ENCODE results near the gene THSD4. TPM values are rescaled to one million over a fixed set of nuclear protein-coding genes. Genes with fewer than 3 reads are reported as not detected.

The THSD4 gene
- total RNA-seq, 1 experiment from 2014 or later = 29.0 TPM

DNA sequence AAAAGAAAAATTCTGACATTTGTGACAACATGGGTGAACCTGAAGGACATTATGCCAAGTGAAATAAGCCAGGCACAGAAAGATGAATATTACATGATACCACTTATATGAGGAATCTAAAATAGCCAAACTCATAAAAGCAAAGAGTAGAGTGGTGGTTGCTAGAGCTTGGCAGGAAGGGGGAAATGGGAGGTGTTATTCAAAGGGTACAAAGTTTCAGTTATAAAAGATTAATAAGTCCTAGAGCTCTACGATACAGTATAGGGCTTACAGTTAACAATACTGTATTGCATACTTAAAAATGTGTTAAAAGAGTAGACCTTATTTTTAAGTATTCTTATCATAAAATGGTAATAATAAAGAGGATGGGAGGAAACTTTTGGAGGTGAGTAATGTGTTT is 583.5 kb downstream of the THSD4 start:
- ChIA-PET CTCF (no interaction called here), POLR2A (ENCODE audit: unreplicated experiment) (no interaction called here)
- Histone ChIP-seq H4K20me1 (ENCODE audit: low read length) (no peaks in the 10 kb centered on the region), H3K27me3 (ENCODE audit: low read length) (no peaks in the 10 kb centered on the region), H3K27ac (ENCODE audit: low read length) (no peak overlapping the region), H2AFZ (ENCODE audit: low read length) (no peak overlapping the region), H3K4me1 (ENCODE audit: insufficient read depth, low read length) (no peaks in the 10 kb centered on the region), H3K4me3 (ENCODE audit: low read length) (no peak overlapping the region), H3K9ac (ENCODE audit: low read length) (no peak overlapping the region), H3K9me2 (replicated peaks; ENCODE audit: low read length) (no peaks in the 10 kb centered on the region), H3K4me2 (ENCODE audit: low read length) (no peak overlapping the region), H3K79me2 (ENCODE audit: low read length) (no peaks in the 10 kb centered on the region), H3K9me3 (ENCODE audit: low read length) (no peaks in the 10 kb centered on the region), H3F3A (ENCODE audit: low read length, unreplicated experiment) (no peaks in the 10 kb centered on the region), H3K36me3 (ENCODE audit: low read depth, low read length) (no peaks in the 10 kb centered on the region)
- DNase-seq (no peak), ATAC-seq (no peak)
- no TSS peak for BruUV-seq (replicated peaks)
- TF ChIP-seq EZH2 (IDR thresholded peaks at IDR 0.05; ENCODE audit: low read length, unreplicated experiment) = no peak
- TF ChIP-seq CTCF (conservative IDR thresholded peaks at IDR 0.05; ENCODE audit: low read depth, low read length) = no peak
- no peak for TF ChIP-seq EZH2phosphoT487 (IDR thresholded peaks at IDR 0.05; ENCODE audit: borderline replicate concordance, low read length)
- intact Hi-C loops (cut with micrococcal nuclease) = no loop called here

DNA sequence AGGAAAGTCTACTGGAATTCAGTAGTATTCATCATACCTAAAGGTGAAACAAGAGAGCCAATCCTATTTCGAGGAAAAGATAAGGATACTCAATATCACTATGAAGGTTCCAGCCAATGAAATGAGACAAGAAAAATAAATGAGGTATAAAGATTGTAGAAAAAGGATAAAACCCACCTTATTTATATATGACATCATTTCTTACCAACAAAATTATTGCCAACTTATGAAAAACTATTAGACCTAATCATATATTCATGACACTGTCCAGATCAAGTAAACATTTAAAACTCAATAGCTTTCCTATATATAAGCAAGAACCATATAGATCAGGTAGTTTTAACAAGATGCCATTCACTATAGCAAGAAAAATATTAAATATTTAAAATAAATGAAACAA is 584.7 kb downstream of the THSD4 start:
- no TSS peak for BruUV-seq (replicated peaks)
- Histone ChIP-seq H3K27me3 (ENCODE audit: low read length) (no peaks in the 10 kb centered on the region), H3K4me2 (ENCODE audit: low read length) (no peak overlapping the region), H3K36me3 (ENCODE audit: low read depth, low read length) (no peaks in the 10 kb centered on the region), H4K20me1 (ENCODE audit: low read length) (no peaks in the 10 kb centered on the region), H3K9ac (ENCODE audit: low read length) (no peak overlapping the region), H3K9me3 (ENCODE audit: low read length) (no peaks in the 10 kb centered on the region), H3F3A (ENCODE audit: low read length, unreplicated experiment) (no peaks in the 10 kb centered on the region), H3K4me1 (ENCODE audit: insufficient read depth, low read length) (no peaks in the 10 kb centered on the region), H3K9me2 (replicated peaks; ENCODE audit: low read length) (no peaks in the 10 kb centered on the region), H2AFZ (ENCODE audit: low read length) (no peak overlapping the region), H3K27ac (ENCODE audit: low read length) (no peak overlapping the region), H3K79me2 (ENCODE audit: low read length) (no peaks in the 10 kb centered on the region), H3K4me3 (ENCODE audit: low read length) (no peak overlapping the region)
- CTCF ChIA-PET = no interaction called here
- POLR2A ChIA-PET (ENCODE audit: unreplicated experiment) = interaction anchor here (0.7 kb wide), 1 partner anchor 11 kb away, joined by 6 read pairs; no protein-coding TSS in a partner anchor
- DNase-seq (no peak), ATAC-seq (no peak)
- TF ChIP-seq EZH2phosphoT487 (IDR thresholded peaks at IDR 0.05; ENCODE audit: borderline replicate concordance, low read length) (no peak), CTCF (conservative IDR thresholded peaks at IDR 0.05; ENCODE audit: low read depth, low read length) (no peak), EZH2 (IDR thresholded peaks at IDR 0.05; ENCODE audit: low read length, unreplicated experiment) (no peak)
- intact Hi-C loops (cut with micrococcal nuclease) = no loop called here

- CTCF ChIA-PET = no interaction called here
- H3K4me1 ChIP-seq (ENCODE audit: insufficient read depth, low read length) = no peaks in the 10 kb centered on the region
- TF ChIP-seq EZH2phosphoT487 (IDR thresholded peaks at IDR 0.05; ENCODE audit: borderline replicate concordance, low read length) (no peak), EZH2 (IDR thresholded peaks at IDR 0.05; ENCODE audit: low read length, unreplicated experiment) (no peak), CTCF (conservative IDR thresholded peaks at IDR 0.05; ENCODE audit: low read depth, low read length) (no peak)
- H3F3A ChIP-seq (ENCODE audit: low read length, unreplicated experiment) = no peaks in the 10 kb centered on the region
- H3K9ac ChIP-seq (ENCODE audit: low read length) = no peak overlapping the region
- ATAC-seq = no peak
- no peak for DNase-seq
- H3K27ac ChIP-seq (ENCODE audit: low read length) = no peak overlapping the region
- POLR2A ChIA-PET (ENCODE audit: unreplicated experiment) = no interaction called here
- H3K9me3 ChIP-seq (ENCODE audit: low read length) = no peaks in the 10 kb centered on the region
- H3K4me2 ChIP-seq (ENCODE audit: low read length) = no peak overlapping the region
- no peaks in the 10 kb centered on the region for H3K27me3 ChIP-seq (ENCODE audit: low read length)
- no peak overlapping the region for H3K4me3 ChIP-seq (ENCODE audit: low read length)
- H2AFZ ChIP-seq (ENCODE audit: low read length) = no peak overlapping the region
- no TSS peak for BruUV-seq (replicated peaks)
- H4K20me1 ChIP-seq (ENCODE audit: low read length) = no peaks in the 10 kb centered on the region
- no peaks in the 10 kb centered on the region for H3K9me2 ChIP-seq (replicated peaks; ENCODE audit: low read length)
- intact Hi-C loops (cut with micrococcal nuclease) = no loop called here
- no peaks in the 10 kb centered on the region for H3K36me3 ChIP-seq (ENCODE audit: low read depth, low read length)
- H3K79me2 ChIP-seq (ENCODE audit: low read length) = no peaks in the 10 kb centered on the region
Measured at GRCh38 chr15:71701808-71702207, 586.5 kb downstream of the THSD4 start.
